ENCODE measurements around the gene NIN.

The NIN gene, protein sequence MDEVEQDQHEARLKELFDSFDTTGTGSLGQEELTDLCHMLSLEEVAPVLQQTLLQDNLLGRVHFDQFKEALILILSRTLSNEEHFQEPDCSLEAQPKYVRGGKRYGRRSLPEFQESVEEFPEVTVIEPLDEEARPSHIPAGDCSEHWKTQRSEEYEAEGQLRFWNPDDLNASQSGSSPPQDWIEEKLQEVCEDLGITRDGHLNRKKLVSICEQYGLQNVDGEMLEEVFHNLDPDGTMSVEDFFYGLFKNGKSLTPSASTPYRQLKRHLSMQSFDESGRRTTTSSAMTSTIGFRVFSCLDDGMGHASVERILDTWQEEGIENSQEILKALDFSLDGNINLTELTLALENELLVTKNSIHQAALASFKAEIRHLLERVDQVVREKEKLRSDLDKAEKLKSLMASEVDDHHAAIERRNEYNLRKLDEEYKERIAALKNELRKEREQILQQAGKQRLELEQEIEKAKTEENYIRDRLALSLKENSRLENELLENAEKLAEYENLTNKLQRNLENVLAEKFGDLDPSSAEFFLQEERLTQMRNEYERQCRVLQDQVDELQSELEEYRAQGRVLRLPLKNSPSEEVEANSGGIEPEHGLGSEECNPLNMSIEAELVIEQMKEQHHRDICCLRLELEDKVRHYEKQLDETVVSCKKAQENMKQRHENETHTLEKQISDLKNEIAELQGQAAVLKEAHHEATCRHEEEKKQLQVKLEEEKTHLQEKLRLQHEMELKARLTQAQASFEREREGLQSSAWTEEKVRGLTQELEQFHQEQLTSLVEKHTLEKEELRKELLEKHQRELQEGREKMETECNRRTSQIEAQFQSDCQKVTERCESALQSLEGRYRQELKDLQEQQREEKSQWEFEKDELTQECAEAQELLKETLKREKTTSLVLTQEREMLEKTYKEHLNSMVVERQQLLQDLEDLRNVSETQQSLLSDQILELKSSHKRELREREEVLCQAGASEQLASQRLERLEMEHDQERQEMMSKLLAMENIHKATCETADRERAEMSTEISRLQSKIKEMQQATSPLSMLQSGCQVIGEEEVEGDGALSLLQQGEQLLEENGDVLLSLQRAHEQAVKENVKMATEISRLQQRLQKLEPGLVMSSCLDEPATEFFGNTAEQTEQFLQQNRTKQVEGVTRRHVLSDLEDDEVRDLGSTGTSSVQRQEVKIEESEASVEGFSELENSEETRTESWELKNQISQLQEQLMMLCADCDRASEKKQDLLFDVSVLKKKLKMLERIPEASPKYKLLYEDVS (N-terminal part only)

DNA sequence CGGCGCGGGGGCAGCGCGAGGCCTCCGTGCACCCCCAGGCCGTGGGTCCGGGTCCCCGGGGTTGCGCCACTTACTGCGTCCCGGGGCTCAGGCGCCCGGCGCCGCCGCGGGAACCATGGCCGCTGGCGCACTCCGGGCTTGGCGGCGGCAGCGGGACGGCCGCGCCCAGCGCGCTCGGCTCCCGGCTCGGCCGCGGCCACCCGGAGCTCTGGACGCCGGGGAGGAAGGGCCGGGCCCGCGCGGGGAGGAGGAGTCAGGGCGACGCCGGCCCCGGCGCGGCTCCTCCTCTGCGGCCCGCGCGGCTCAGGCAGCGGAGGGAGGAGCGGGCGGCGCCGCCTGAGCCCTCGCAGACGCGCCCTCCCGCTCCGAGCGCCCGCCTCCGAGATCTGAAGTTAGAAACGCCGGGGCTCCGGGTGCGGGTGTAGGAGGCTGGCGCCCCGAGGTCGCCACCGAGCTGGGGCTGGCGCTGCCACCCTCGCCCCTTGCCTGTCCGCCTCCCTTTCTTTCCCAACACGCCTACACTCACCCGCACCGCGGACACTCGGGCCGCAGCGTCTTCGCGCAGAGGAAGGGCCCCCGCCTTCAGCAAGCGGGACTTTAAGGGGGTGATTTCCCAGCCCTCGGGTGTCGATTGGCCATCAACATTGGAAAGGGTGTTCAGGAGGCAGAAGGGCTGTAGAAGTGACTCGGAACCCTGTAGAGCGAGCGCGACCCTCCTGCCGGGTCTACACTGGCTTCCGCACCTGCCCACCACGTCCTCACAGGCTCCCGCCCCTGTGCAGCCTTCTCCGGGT is at the start of gene NIN:
Gene NIN (minus strand): TSS at position 231 of the 794 bp plus-strand sequence. CDS start 9,106 bp downstream, outside the sequence.
- peak; percentile 86 for DNase-seq (ENCODE audit: low read depth)

DNA sequence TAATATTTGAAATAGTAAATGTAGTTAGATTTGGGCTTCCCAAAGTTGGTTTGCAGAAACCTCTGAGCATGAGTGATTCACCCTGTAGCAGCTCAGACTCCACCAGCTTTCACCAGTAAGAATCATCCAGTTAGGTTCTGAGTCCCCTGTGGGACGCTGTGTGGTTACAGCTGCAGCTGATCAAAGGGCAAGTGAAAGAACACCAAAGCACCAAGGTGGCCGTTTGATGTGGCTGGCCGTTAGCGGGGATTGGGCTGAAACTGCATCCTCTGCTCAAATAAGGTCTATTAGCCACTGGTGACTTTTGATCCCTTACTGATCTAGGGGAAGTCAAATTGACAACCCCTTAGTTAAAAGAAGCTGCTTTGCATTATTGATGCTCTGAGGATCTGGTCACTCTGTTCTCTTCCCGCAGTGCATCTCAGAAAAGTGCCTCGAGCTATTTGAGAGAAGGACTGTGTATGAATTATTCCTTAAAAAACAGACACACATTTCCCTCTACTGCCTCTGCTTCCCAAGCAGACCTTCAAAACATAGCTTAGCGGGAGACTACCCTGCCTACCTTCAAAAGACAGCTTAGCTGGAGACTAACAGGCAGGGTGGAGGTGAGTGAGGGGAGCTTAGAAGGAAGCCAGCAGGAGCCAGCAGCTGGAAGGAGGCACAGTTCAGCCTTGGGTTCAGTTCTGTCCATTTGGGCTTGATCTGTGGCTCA is 44.6 kb upstream of the NIN start:
- peak; percentile 29 for DNase-seq (ENCODE audit: low read depth)

DNA sequence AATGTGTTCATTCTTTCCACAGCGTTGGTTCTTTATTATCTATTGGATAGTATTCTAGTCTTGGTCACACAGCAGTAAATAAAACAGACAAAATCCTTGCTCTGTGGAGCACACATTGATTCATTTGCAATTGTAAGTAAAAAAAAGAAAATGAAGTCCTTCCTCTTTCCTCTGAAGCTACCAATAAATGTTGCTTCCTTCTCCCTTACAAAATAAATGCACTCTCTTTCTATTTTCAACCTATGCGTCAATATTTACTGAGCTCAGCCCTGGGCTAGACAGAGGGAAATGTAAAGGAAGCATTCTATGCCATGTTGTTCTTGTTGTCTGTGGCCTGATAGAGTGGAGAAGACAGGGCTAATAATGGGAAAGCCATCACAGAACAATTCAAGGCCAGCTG is 43.8 kb upstream of the NIN start:
- DNase-seq (ENCODE audit: low read depth), result no peak

DNA sequence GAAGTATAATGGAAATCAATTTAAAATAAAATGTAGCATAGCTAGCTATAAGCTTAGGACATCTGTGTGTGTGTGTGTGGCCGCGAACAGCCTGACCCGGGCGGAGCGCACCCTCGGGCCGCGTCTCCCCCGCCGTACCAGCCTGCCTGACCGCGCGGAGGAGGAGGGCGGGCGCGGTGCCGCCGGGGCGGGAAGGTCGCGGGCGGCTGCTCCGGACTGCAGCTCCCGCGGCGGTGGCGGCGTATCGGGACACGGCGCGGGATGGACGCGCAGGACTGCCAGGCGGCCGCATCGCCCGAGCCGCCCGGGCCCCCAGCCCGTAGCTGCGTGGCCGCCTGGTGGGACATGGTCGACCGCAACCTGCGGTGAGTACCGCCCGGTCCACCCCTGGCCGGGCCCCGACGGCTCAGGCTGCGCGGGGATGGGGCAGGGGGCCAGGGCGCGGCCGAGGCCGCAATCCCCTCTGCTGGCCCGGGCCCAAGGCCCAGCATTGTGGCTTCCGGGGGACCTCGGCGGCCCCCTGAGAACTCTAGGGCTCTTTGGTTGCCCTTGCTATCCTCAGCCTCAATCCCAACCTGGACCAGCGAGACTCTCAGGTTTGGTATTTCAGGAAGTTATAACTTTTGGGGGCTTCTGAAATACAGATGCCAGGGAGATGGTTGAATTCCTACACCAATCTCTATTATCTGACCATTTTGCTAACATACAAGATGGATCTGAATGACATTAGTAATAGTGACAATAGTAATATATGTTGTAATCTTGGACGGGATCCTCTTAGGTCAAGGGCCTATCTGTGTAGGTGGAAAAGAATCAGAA is 41.2 kb upstream of the NIN start, which contains the start of gene ABHD12B:
Gene ABHD12B (plus strand): TSS at position 140 of the 819 bp plus-strand sequence. CDS start 122 bp downstream, at position 262.
- peak; percentile 12 for DNase-seq (ENCODE audit: low read depth)

DNA sequence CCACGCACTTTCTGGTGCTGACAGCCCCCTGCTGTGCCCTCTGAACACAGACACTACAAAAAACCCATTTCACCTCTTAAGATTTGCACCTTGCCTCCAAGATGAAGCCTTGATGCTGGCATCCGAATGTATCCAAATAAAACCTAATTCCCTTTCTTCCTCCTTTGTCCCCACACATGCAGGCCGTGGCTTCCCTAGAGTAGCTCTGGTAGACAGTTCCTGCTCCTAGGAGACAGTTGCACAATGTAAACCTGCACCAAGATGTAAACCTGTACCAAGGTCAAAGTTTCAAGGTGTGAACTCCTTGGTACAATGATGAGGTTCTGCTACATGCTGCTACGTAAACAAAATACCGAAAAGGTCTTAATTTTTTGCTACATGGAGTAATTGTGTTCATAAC is 40.3 kb upstream of the NIN start:
- DNase-seq (ENCODE audit: low read depth), result no peak

DNA sequence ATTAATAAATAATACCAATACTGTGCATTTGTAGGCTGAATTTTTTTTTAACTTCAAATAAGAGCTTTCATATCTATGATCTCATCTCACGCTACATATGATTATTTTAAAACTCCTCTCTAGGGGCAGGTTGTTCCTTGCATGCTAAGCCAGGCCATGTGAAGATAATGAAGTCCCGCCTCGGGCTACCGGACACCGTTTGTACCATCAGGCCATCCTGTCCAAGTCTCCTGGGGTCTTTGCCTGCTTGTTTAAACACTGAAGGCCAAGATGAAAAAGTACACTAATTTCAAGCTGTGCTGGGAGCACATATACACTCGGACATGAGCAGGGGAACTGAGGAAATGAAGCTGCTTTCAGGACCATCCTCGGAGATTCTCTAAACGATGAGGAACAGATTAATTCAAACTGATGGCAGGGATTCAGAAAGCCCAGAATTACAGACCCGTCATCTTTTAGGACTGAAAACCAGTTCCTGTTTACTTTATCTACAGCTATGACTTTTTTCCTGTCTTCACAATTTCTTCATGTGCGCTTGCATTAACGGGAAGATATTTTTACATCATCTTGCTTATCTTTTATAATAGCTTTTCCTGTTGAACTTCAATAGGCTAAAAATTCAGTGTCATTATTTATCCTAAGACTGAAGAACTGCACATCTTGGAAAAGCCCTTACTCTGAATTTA is 34.6 kb upstream of the NIN start:
- DNase-seq (ENCODE audit: low read depth), result peak; percentile 80

DNA sequence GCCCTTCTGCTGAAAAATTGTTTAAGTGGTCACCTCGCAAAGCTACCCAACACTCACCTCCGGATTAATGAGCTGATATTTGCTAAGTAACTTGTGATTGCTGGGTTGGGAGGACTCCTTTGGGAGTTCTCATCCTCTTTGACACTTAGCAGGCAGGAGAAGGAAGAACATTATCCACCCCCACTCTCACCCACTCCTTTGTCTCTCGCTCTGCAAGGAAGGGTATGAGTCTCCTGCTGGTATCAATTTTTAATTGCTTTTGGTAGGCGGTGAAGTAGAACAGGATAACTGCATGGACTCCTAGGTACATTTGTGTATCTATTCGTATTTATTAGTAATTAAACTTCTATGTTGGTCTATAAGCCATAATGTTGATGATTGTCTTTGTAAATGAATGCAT is 34.0 kb upstream of the NIN start:
- no peak for DNase-seq (ENCODE audit: low read depth)

DNA sequence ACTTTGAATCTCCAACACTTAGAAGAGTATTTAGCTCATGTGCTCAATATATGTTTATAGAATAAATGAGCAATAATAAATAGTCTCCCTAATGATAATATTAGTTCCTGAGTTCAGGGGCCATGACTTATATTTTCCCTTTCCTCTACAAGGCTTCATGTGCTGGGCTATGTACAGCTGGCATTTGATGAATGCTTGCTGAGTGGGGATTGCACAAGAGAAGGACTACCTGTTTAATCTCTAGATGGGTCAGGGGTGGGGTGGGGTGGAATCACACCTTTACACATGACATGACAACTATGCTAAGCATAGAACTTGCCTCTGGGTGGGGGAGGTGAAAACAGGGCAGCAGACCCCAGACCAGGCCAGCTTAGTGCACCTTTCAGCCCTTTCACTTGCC is 33.3 kb upstream of the NIN start:
- no peak for DNase-seq (ENCODE audit: low read depth)

DNA sequence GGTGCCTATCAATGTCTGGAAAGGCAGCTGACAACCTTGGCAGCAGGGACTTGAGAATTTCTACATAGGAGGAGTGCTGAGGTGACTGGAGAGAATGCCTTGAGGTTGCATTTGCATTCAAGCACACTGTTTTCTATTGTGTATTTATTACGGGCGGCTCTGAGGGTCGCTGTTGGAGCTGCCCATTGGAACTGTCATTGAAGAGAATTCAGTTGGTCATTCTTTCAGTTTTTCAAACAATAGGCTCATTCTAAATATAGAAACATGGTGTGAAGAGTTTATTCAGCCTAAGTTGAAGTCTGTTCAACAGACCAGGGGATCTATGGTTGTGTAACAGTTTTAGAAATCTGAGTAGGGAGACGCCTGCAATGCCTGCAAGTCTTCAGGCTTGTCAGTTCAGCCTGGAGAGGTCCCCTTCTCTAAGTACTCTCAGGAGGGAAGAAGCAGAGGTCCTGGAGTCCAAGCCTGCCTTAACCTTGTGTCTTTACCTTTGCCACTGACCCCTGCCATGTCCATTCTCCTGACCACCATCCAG is 31.1 kb upstream of the NIN start:
- DNase-seq (ENCODE audit: low read depth), result peak; percentile 77

DNA sequence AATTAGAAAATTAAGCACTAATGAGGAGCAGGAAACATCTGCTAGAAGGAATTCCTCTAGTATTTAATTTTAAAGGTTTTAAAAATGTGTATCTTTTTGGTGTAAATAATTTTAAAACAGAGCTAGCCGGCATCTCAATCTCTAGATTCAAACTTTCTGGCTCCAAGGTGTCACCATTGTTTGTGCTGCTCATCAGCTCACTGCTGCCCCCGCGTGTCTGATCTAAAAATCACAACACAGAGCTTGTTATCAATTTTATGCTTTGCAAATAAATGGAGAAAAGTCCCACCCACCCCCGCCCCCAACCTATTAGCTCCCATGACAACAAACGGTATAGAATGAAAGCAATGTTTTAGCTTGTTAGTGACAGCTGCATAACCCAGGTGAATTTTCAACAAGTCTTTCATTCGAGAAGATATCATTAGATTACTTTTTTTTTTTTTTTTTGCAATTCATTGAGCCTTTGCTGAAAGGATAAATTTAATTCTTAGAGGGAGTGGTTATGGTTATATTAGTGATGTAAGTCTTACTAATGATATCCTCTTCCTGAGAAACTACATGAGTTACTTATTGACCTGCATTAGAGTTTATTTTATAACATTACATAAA is 29.6 kb upstream of the NIN start:
- DNase-seq (ENCODE audit: low read depth), result peak; percentile 77

DNA sequence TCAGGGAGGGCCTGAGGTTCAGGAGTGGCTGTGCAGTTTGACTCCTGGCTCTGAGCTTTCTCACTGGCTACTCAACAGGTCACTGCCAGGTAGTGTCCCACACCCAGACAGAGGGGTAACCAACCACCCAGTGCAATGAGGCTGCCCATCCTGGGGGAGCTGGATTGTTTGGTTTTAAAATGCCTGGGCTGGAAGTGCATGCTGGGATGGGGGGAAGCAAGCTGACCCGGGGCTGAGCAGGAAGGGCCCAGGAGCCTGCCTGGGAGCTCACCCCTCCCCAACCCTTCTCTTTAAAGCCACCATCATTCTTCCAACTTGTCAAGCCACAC is 28.3 kb upstream of the NIN start:
- no peak for DNase-seq (ENCODE audit: low read depth)

DNA sequence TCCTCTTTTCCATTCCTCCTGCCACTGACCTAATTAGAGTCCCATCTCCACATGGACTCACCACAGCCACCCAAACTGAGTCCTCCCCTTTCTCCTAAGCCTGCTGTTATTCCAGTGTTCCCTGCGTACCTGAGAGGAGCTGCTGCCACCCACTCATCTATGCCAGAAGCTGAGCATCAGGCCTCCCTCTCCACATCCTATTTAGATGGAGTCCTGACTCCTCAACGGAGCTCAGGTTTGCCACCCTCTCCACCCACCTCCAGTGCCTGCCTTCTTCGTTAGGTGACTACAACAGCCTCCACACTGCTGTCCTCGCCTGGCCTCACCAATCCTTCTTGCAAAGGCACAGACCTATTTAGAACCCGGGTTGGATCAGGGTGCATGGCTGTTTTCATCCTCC is 25.7 kb upstream of the NIN start:
- no peak for DNase-seq (ENCODE audit: low read depth)

DNA sequence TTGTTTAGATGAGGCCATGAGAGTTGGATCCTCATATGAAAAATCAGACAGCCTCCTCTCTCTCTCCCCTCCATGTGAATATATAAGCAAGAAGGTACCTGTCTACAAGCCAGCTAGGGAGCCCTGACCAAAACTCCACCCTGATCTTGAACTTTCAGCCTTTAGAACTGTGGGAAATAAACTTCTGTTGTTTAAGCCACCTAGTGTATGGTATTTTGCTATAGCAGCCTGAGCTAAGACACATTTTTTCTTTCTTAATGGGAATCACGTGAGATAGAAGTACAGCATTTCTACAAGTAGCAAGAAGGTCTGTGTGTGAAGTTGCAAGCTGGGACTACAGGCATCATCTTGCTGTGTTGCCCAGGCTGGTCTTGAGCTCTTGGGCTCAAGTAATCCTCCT is 24.6 kb upstream of the NIN start:
- no peak for DNase-seq (ENCODE audit: low read depth)

DNA sequence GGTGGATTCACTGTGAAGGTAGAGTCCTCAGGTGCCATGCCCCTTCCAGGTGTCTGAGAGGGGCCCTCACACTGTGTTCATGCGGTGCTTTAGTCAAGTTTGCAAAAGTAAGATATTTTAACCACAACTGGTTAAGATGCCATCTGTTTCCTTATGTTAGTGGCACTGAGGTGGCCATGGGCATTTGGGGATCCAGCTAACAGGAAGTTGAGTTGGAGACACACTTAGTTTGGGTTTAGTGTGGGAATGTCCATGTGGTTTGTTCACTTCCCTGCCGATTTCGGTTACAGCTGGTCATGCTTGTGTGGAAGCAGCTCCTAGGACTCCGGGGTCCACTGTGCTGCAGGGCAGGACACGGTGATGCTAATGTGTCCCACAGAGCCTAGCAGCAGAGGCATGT is 23.6 kb upstream of the NIN start:
- DNase-seq (ENCODE audit: low read depth), result no peak

DNA sequence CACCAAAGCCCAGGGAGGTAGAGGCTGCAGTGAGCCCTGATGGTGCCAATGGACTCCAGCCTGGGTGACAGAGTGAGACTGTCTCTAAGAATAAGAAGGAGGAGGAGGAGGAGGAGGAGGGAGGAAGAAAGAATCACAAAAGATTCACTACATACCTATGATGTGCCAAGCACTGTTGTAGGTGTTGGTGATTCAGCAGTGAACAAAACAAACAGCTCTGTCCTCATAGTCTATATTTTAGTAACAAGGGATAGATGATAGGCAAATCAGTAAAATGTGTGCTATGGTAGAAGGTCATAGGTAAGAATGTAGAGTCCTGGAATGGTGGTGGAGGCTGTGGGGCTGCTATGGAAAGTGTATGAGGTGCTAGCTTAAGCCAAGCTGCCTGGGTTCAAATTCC is 22.9 kb upstream of the NIN start:
- DNase-seq (ENCODE audit: low read depth), result no peak

DNA sequence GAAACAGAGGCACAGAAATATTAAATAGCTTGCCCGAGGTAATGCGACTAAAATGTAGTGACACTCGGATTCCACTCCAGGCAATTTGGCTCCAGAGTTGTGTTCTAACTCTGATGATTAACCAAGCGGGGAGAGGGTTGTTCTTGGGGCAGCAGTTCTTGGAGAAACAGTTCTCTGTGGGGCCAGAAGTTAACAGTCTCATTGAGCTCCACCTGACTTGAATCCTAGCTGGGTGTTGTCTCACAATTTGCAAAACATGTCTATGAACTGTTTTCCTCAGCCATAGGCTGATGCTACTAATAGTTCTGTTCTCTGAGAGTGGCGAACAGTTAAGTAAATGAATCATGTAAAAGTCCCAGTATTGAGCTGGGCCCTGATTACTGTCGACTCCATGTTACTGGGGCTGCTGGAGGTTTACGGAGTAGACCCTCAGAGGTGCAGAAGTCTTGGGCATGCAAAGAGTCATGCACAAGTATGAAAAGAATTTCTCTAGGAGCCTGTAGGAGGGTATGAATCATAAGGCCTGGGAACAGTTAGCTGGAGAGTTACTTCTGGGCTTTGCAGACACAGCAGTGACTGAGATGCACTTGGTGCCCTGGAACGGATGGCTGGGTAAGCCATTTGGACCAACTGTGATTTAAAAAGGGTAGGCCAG is 15.4 kb upstream of the NIN start:
- peak; percentile 93 for DNase-seq (ENCODE audit: low read depth)

DNA sequence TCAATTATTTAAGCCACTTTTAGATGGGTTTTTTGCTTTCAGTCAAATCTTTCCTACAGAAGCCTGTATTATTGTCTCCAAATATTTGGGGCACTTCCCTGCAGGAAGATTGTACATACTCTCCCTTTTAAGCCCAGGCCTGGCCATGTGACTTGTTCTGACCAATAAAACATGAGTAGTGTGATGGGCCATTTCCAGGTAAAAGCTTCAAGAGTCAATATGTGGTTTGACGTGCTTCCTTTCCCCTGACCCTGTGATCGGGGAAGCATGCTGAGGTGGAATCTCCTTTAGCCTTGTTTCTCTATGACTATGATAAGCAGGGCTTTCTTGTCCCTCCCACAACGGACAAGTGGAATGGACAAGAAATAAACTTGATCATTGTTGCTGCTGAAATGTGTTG is 14.2 kb upstream of the NIN start:
- DNase-seq (ENCODE audit: low read depth), result no peak

DNA sequence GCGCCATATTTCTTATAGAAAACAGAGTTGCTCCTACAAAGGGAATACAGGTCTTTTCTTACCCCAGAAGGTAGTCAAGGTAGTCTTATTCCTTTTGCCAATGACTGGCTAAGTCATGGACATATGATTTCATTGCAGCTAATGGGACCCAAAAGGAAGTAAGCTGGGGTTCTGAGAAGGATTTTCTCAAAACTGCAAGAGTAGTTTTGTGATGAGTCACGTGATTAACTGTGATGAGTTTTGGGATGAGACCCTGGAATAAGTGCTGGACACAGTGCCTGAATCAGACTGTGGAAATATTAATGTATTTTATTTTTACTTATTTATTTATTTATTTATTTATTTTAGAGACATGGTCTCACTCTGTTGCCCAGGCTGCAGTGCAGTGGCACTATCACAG is 13.4 kb upstream of the NIN start:
- no peak for DNase-seq (ENCODE audit: low read depth)

Measured in iris pigment epithelial cell (primary cell).